ENCODE data around the gene WHAMM.

WHAMM gene

DNA sequence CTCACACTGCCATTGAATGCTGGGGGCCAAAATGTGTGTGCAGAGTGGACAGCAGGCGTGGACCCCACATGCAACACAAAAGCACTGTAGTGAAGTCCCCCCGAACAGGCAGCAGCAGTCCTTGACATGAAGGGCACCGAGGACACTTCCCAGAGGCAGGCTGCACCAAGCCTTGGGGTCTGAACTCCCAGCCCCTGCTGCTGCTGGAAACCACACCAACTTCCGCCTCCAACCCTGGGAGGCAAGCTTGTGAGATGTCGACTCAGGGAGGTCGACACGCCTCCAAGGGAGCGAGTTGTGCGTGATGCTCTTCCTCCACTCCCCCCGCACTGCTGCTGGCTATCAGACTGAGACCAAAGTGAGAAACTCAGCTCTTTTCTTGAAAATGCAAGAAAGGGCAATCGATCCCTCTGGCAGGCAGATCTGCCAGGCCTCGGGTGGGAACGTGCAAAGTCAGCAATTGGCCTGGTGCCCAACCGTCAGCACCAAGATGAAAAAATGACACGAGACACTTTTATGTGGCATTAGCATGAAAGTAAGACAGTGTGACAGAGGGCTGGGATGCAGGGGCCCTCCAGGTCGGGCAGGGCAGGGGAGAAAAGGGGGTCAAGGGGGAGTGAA lies 43.6 kb downstream of the WHAMM start:
- H3K4ac ChIP-seq (ENCODE audit: low read depth in 1 of 2, low read length in 2 of 2): no peak overlapping the region
- no peak overlapping the region for H2AFZ ChIP-seq (ENCODE audit: low read depth, low read length)
- no peak overlapping the region for H2BK120ac ChIP-seq (ENCODE audit: low read depth, low read length)

GRCh38 chr15:82854554-82854953 lies 45.1 kb downstream of the WHAMM start:
- Histone ChIP-seq H3K9ac (ENCODE audit: low read length) (no peak overlapping the region), H2BK5ac (ENCODE audit: low read depth, low read length, poor library complexity, severe bottlenecking) (no peak overlapping the region), H2AFZ (ENCODE audit: low read depth, low read length) (no peak overlapping the region), H4K91ac (ENCODE audit: low read length) (no peak overlapping the region), H3K4ac (ENCODE audit: low read depth in 1 of 2, low read length in 2 of 2) (no peak overlapping the region), H2BK120ac (ENCODE audit: low read depth, low read length) (no peak overlapping the region), H2BK15ac (ENCODE audit: low read depth, poor library complexity, severe bottlenecking) (no peak overlapping the region), H2AK5ac (ENCODE audit: low read length, severe bottlenecking) (no peak overlapping the region), H4K8ac (ENCODE audit: low read length) (no peak overlapping the region), H3K9me3 (ENCODE audit: control insufficient read depth, low read length) (no peaks in the 10 kb centered on the region), H3K36me3 (ENCODE audit: control insufficient read depth in 1 of 2, insufficient read depth in 2 of 2, low read depth in 1 of 2, low read length in 2 of 2) (peaks cover 0 to 5% of the 10 kb centered on the region in 2 experiments), H3K27me3 (ENCODE audit: control insufficient read depth in 1 of 2, insufficient read depth in 1 of 2, low read length in 2 of 2) (no peaks in the 10 kb centered on the region), H3K4me1 (ENCODE audit: control insufficient read depth, insufficient read depth, low read depth, low read length) (peaks cover 14% of the 10 kb centered on the region), H3K27ac (ENCODE audit: low read length, poor library complexity, severe bottlenecking) (no peak overlapping the region), H3K14ac (ENCODE audit: low read length in 2 of 2) (peak overlapping the region in 1 of 2 experiments; percentile 74), H3K79me1 (replicated peaks; ENCODE audit: low read length, poor library complexity, severe bottlenecking) (no peaks in the 10 kb centered on the region), H2BK12ac (ENCODE audit: low read length in 2 of 2) (no peak overlapping the region), H3K23ac (ENCODE audit: low read length in 2 of 2) (no peak overlapping the region), H3K18ac (ENCODE audit: low read depth in 1 of 2, low read length in 2 of 2) (no peak overlapping the region), H3K4me3 (ENCODE audit: insufficient read depth in 1 of 2, low read depth in 1 of 2, low read length in 2 of 2) (no peak overlapping the region), H3K4me2 (ENCODE audit: low read length, poor library complexity, severe bottlenecking) (no peak overlapping the region)
- DNase-seq: no peak
- WGBS: 92% methylated on average over 21 of the region's 21 CpGs

More for the DNA sequence above, 43.6 kb downstream of the WHAMM start:
- Histone ChIP-seq H3K36me3 (ENCODE audit: control insufficient read depth in 1 of 2, insufficient read depth in 2 of 2, low read depth in 1 of 2, low read length in 2 of 2) (peaks cover 0 to 5% of the 10 kb centered on the region in 2 experiments), H3K14ac (ENCODE audit: low read length in 2 of 2) (no peak overlapping the region), H3K9me3 (ENCODE audit: control insufficient read depth, low read length) (no peaks in the 10 kb centered on the region), H3K4me3 (ENCODE audit: insufficient read depth in 1 of 2, low read depth in 1 of 2, low read length in 2 of 2) (no peak overlapping the region), H2BK5ac (ENCODE audit: low read depth, low read length, poor library complexity, severe bottlenecking) (no peak overlapping the region), H3K9ac (ENCODE audit: low read length) (no peak overlapping the region), H2BK12ac (ENCODE audit: low read length in 2 of 2) (no peak overlapping the region), H3K18ac (ENCODE audit: low read depth in 1 of 2, low read length in 2 of 2) (no peak overlapping the region), H2AK5ac (ENCODE audit: low read length, severe bottlenecking) (no peak overlapping the region), H3K23ac (ENCODE audit: low read length in 2 of 2) (no peak overlapping the region), H4K8ac (ENCODE audit: low read length) (no peak overlapping the region), H2BK15ac (ENCODE audit: low read depth, poor library complexity, severe bottlenecking) (no peak overlapping the region), H3K27ac (ENCODE audit: low read length, poor library complexity, severe bottlenecking) (no peak overlapping the region), H3K4me2 (ENCODE audit: low read length, poor library complexity, severe bottlenecking) (no peak overlapping the region), H3K27me3 (ENCODE audit: control insufficient read depth in 1 of 2, insufficient read depth in 1 of 2, low read length in 2 of 2) (no peaks in the 10 kb centered on the region), H4K91ac (ENCODE audit: low read length) (no peak overlapping the region), H3K79me1 (replicated peaks; ENCODE audit: low read length, poor library complexity, severe bottlenecking) (no peaks in the 10 kb centered on the region), H3K4me1 (ENCODE audit: control insufficient read depth, insufficient read depth, low read depth, low read length) (peaks cover 14% of the 10 kb centered on the region)
- no peak for DNase-seq
- 87% methylated on average over 16 of the region's 16 CpGs for WGBS

DNA sequence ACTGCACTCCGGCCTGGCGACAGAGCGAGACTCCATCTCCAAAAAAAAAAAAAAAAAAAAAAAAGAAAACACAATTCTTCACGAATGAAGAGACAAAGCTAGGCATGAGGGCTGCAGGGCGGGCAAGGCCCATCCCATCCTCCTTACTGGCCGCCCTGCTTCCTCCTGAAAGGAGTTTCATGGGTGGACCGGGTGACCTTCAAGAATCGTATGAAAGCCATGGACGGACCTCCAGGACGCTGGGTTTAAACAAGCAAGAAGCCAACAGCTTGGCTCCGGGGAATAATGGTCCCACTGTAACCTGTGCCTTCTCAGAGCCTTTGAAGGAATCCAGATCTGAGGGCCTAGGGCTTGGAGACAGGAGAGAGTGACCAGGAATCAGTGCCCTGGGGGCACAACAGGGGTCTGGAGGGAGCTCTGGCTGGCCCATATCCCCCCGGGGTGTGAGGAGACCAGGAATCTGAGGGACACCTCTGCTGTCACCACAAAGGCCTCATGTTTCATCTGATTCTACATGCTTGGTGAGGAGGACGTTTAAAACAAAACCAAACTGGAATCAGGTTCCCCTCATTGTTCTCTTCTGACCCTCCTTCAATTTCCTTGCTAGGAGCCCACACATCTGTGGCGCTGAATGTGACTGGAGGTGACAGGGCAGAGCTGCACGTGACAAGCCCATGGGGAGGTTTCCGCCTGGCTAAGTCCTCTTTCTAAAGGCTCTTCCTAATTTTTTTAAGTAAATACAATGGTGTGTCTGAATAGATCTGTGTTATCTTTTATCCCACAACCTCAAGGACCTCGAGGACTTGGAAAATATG lies 46.1 kb downstream of the WHAMM start:
- no peak for DNase-seq
- Histone ChIP-seq H3K4me1 (ENCODE audit: control insufficient read depth, insufficient read depth, low read depth, low read length) (peaks cover 9% of the 10 kb centered on the region), H4K91ac (ENCODE audit: low read length) (no peak overlapping the region), H2AFZ (ENCODE audit: low read depth, low read length) (no peak overlapping the region), H3K9me3 (ENCODE audit: control insufficient read depth, low read length) (no peaks in the 10 kb centered on the region), H2BK5ac (ENCODE audit: low read depth, low read length, poor library complexity, severe bottlenecking) (no peak overlapping the region), H4K8ac (ENCODE audit: low read length) (no peak overlapping the region), H3K79me1 (replicated peaks; ENCODE audit: low read length, poor library complexity, severe bottlenecking) (no peaks in the 10 kb centered on the region), H2BK120ac (ENCODE audit: low read depth, low read length) (no peak overlapping the region), H3K36me3 (ENCODE audit: control insufficient read depth in 1 of 2, insufficient read depth in 2 of 2, low read depth in 1 of 2, low read length in 2 of 2) (peaks cover 0 to 5% of the 10 kb centered on the region in 2 experiments), H3K27ac (ENCODE audit: low read length, poor library complexity, severe bottlenecking) (no peak overlapping the region), H3K14ac (ENCODE audit: low read length in 2 of 2) (no peak overlapping the region), H3K4me3 (ENCODE audit: insufficient read depth in 1 of 2, low read depth in 1 of 2, low read length in 2 of 2) (no peak overlapping the region), H2BK15ac (ENCODE audit: low read depth, poor library complexity, severe bottlenecking) (no peak overlapping the region), H3K4ac (ENCODE audit: low read depth in 1 of 2, low read length in 2 of 2) (no peak overlapping the region), H2BK12ac (ENCODE audit: low read length in 2 of 2) (no peak overlapping the region), H3K4me2 (ENCODE audit: low read length, poor library complexity, severe bottlenecking) (no peak overlapping the region), H3K18ac (ENCODE audit: low read depth in 1 of 2, low read length in 2 of 2) (no peak overlapping the region), H3K23ac (ENCODE audit: low read length in 2 of 2) (no peak overlapping the region), H2AK5ac (ENCODE audit: low read length, severe bottlenecking) (no peak overlapping the region), H3K27me3 (ENCODE audit: control insufficient read depth in 1 of 2, insufficient read depth in 1 of 2, low read length in 2 of 2) (no peaks in the 10 kb centered on the region), H3K9ac (ENCODE audit: low read length) (no peak overlapping the region)
- 92% methylated on average over 11 of the region's 17 CpGs for WGBS

DNA sequence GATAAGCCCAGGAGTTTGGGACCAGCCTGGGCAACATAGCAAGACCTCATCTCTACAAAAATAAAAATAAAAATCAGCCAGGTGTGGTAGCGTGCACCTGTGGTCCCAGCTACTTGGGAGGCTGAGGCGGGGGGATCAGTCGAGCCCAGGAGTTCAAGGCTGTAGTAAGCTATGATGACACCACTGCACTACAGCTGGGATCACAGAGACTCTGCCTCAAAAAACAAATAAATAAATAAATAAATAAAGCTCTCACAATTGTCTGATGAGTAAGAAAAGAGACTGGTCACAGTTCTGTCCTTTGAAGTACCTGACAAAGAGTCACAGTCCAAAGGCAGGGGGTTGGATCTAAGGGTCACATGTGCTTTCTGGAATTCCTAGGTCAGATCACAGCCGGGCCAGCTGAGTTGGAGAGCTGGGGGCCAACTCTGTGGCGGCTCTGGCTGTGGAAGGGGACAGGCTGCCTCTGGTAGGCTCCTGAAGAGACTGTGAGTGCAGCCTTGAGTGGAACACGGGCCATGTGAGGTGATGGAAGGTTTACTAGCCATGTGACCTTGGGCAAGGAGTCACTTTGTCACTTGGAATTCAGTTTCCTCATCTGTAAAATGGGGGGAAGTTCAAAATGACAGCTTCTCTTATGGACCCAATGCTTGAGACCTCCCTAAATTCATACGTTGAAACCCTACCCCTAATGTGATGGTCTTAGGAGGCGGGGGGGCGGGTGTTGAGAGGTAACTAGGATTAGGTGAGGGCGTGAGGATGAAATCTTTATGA lies 47.2 kb downstream of the WHAMM start:
- Histone ChIP-seq H3K4me3 (ENCODE audit: insufficient read depth in 1 of 2, low read depth in 1 of 2, low read length in 2 of 2) (no peak overlapping the region), H3K27ac (ENCODE audit: low read length, poor library complexity, severe bottlenecking) (no peak overlapping the region), H2BK120ac (ENCODE audit: low read depth, low read length) (no peak overlapping the region), H3K4me2 (ENCODE audit: low read length, poor library complexity, severe bottlenecking) (no peak overlapping the region), H3K23ac (ENCODE audit: low read length in 2 of 2) (no peak overlapping the region), H2BK5ac (ENCODE audit: low read depth, low read length, poor library complexity, severe bottlenecking) (no peak overlapping the region), H4K8ac (ENCODE audit: low read length) (no peak overlapping the region), H4K91ac (ENCODE audit: low read length) (no peak overlapping the region), H3K18ac (ENCODE audit: low read depth in 1 of 2, low read length in 2 of 2) (no peak overlapping the region), H3K4me1 (ENCODE audit: control insufficient read depth, insufficient read depth, low read depth, low read length) (peaks cover 7% of the 10 kb centered on the region), H3K14ac (ENCODE audit: low read length in 2 of 2) (no peak overlapping the region), H3K36me3 (ENCODE audit: control insufficient read depth in 1 of 2, insufficient read depth in 2 of 2, low read depth in 1 of 2, low read length in 2 of 2) (peaks cover 0 to 5% of the 10 kb centered on the region in 2 experiments), H3K27me3 (ENCODE audit: control insufficient read depth in 1 of 2, insufficient read depth in 1 of 2, low read length in 2 of 2) (no peaks in the 10 kb centered on the region), H2BK15ac (ENCODE audit: low read depth, poor library complexity, severe bottlenecking) (no peak overlapping the region), H3K4ac (ENCODE audit: low read depth in 1 of 2, low read length in 2 of 2) (no peak overlapping the region), H3K9ac (ENCODE audit: low read length) (no peak overlapping the region), H3K79me1 (replicated peaks; ENCODE audit: low read length, poor library complexity, severe bottlenecking) (no peaks in the 10 kb centered on the region), H2BK12ac (ENCODE audit: low read length in 2 of 2) (no peak overlapping the region), H2AFZ (ENCODE audit: low read depth, low read length) (peak overlapping the region; percentile 16), H3K9me3 (ENCODE audit: control insufficient read depth, low read length) (no peaks in the 10 kb centered on the region), H2AK5ac (ENCODE audit: low read length, severe bottlenecking) (no peak overlapping the region)
- 87% methylated on average over 5 of the region's 10 CpGs for WGBS
- no peak for DNase-seq

Data from mesenchymal stem cell (in vitro differentiated cells and primary cell).